Astrocyte of the cerebellum (primary cell): ENCODE measurements around the gene EP400.
A peak's percentile ranks its signal among the peaks of the same experiment; 100 is the strongest.

Experiments
- DNase-seq: peaks from one replicate; pipeline ENCODE4 v3.0.0-alpha.2; 2011; ENCODE audit warnings: low read depth
- H3K4me3 ChIP-seq: 2 replicates; pipeline ENCODE4 v1.5.1; 2011; ENCODE audit warnings: mild to moderate bottlenecking, low read depth, low read length, moderate library complexity
- CTCF ChIP-seq: IDR thresholded peaks from 2 replicates; pipeline ENCODE4 v1.5.1; 2012; ENCODE audit warnings: low read length, low read depth, moderate library complexity, mild to moderate bottlenecking; ENCODE audit errors: missing control alignments
- in situ Hi-C: cut with HindIII; loops from 2 replicates; pipeline ENCODE4 v1.10.0; 2017; ENCODE audit warnings: low sequenced_read_pairs

Gene EP400

GRCh38 chr12:131928711-131929580 is 20.8 kb upstream of the EP400 start, which contains the start of gene PUS1:
Gene PUS1 (plus strand): TSS chr12:131929276. CDS start chr12:131929723, 447 bp downstream.
- in situ Hi-C loops, result no loop called here
- TF ChIP-seq CTCF, result no peak
- peak; percentile 81 for DNase-seq
- H3K4me3 ChIP-seq, result peak within 1 kb of the TSS; percentile 93

- H3K4me3 ChIP-seq, result peak overlapping the region; percentile 93
- in situ Hi-C loops, result no loop called here
- no peak for TF ChIP-seq CTCF
- no peak for DNase-seq
Observed at GRCh38 chr12:131929581-131930456, 19.9 kb upstream of the EP400 start.

- TF ChIP-seq CTCF, result no peak
- DNase-seq, result no peak
- peak overlapping the region; percentile 93 for H3K4me3 ChIP-seq
- in situ Hi-C loops, result no loop called here
Observed at GRCh38 chr12:131930510-131930909, 19.2 kb upstream of the EP400 start.

GRCh38 chr12:131933387-131933786 is 16.4 kb upstream of the EP400 start:
- no peak for DNase-seq
- no peak overlapping the region for H3K4me3 ChIP-seq
- no peak for TF ChIP-seq CTCF
- in situ Hi-C loops, result no loop called here

GRCh38 chr12:131934535-131934934 is 15.2 kb upstream of the EP400 start:
- no peak for TF ChIP-seq CTCF
- no peak for DNase-seq
- H3K4me3 ChIP-seq, result no peak overlapping the region
- in situ Hi-C loops, result no loop called here

- no peak overlapping the region for H3K4me3 ChIP-seq
- TF ChIP-seq CTCF, result no peak
- in situ Hi-C loops, result no loop called here
- DNase-seq, result no peak
Observed at GRCh38 chr12:131938082-131938481, 11.7 kb upstream of the EP400 start.
